HG02623 (cell line): ENCODE results near the gene CEP128.
A peak's percentile ranks its signal among the peaks of the same experiment; 100 is the strongest.

Experiments used
- ATAC-seq: cut with Tn5 transposase; IDR thresholded peaks from one replicate; pipeline ENCODE4 v1.9.1; 2021; ENCODE audit warnings: moderate library complexity; ENCODE audit not compliant: unreplicated experiment

CEP128 gene

GRCh38 chr14:80621701-80622100 is 319.8 kb downstream of the CEP128 start:
- peak; percentile 77 for ATAC-seq

GRCh38 chr14:80620434-80620833 is 321.1 kb downstream of the CEP128 start:
- no peak for ATAC-seq

DNA sequence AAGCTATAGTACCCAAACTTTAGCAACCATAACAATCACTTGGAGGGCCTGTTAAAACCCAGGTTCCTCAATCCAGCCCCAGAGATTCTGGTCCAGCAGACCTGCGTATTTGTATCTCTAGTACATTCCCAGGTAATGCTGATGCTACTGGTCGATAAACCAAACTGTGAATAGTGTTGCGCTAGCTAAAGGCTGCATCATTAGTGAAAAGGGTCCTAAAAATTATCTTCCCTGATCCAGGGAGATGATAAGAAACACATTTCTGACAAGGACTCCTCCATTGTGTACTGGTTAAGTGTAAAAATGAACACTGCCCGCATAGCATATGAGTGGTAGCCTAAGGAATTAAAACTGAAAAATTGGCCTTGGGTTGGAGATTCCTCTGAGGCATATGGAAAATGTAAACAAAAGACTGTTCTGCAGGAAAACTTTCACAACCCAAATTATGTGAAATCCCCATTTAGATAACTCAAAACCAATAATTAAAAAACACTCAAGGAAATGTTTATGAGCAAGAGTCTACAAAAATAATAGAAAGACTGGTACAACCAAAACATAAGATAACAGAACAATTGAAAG is 322.7 kb downstream of the CEP128 start:
- no peak for ATAC-seq

DNA sequence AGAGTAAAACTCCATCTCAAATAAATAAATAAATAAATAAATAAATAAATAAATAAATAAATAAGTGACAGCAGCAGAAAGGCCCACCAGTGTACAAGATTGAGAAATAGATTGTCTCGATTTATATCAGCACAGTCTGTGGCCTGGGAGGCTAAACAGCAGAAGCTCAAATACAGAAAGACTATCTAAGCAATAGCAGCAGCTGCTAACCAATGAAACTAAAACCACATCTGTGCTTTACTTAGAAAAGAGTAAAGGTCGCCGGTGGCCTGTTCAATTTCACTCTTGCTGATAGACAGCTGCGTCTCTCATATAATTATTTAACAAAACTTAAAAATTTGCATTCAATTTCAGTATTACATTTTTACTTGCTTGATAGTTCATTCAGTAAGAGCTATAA is 325.7 kb downstream of the CEP128 start:
- ATAC-seq, result peak; percentile 97

GRCh38 chr14:80609055-80609454 is 332.5 kb downstream of the CEP128 start:
- ATAC-seq, result no peak

GRCh38 chr14:80608563-80608962 is 333.0 kb downstream of the CEP128 start:
- ATAC-seq, result no peak

DNA sequence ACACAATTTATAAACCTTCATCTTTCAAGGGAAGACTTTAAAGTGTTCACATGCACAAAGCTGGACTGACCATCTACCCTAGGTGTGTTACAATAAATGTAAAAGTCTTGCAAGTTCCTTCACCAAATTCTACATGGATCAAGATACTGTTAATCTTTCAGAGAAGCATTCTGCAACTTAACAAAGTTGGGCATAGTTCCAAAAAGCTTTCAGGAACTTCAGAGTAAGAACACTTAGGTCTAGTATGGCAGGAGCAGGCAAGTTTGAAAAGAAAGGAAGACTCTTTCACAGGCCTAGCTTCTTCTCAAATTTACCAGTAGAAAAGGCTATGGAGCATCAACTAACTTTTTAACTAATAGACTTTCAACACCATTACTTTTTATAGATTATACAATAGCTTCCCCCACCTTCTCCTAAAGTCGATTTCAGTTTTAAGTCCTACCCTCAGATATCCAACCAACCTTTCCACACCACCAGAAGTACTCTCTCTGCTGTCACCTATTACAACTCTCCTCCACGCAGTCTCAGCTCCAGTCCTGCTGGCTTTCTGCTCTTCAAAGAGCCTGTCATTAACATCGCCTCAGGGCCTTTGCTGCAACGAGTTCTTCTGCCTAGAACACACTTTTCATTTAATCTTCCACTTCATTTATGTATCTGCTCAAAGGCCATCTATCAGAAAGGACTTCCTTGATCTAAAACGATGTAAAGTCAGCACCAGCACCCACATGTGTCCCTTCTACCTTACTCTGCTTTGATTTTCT is 333.9 kb downstream of the CEP128 start:
- ATAC-seq, result no peak

GRCh38 chr14:80606347-80606772 is 335.2 kb downstream of the CEP128 start:
- ATAC-seq, result no peak

DNA sequence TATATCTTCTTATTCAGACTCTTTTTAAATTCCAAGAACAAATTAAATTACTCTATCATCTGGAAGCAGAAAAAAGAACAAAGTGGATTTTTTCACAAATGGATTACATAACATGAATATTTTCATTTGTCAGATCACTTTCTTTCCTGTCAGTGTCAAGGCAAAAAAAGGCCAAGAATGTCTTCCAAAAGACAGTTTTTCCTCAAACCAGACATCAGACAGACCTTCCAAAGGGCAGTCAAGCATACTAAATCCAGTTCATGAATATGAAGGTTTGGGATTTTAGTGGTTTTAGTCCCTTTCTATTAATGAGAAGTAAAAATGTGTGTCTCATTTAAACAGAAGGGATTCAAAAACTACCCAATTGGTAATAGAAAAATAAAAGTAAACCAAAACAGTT is 336.0 kb downstream of the CEP128 start:
- ATAC-seq, result no peak

DNA sequence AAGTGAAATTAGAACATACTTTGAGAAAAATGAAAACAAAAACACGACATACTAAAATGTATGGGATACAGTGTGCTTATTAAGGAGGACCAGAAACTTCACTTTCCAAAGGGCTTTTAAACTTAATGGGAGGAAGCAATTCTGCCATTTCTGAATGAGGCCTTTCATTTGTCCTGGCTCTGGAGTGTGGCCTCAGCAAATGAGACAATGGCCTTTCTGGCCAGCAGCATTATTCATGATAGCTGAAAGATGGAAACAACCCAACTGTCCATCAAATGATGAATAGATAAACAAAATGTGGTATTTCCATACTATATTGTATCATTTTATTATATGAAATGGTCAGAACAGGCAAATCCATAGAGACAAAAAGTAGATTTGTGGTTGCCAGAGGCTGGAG is 338.6 kb downstream of the CEP128 start:
- no peak for ATAC-seq

DNA sequence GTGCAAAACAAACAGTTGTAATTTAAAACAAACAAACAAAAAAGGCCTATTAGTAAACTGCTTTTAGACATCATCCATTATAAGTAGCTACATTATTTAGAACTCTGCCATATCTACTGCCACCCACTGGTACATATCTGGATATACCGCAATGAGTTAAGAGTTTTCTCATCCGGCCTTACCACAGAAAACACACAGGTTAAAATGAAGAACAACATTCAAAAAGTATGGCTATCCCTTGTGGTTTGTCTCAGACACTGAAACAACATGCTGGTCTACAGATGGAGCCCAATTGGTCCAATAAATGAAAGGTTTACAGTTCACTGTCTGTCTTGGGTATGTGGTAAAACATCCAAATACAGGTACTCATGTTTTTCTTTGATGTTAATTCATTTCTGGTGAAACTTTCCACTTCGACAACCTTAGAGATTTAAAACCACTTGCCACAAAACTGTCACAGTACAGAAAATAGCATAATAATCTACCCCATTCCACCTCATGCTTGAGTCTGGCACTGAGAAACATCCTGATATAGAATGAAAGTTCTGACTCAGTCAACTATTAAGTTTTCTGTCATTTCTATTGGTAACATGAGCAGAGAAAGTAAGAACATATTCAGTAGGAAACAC is 354.3 kb downstream of the CEP128 start:
- peak; percentile 96 for ATAC-seq

DNA sequence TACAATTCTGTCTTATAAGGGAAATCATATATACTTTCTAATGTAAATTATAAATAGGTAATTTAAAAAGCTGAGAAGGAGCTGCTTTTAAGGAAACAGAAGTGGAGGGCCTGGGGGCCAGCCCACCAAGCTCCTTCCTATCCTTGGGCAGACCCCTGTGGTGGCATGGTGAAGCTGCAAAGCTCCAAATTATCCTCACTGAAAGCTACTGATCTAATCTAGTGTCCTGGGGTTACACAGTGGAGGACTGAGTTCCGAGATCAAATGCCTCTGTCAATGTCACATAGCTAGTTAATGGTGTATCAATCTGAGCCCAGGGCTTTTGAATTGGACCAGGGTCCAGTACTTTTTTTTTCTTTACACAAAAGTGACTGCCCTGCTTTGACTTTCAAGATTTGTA is 355.4 kb downstream of the CEP128 start:
- no peak for ATAC-seq

DNA sequence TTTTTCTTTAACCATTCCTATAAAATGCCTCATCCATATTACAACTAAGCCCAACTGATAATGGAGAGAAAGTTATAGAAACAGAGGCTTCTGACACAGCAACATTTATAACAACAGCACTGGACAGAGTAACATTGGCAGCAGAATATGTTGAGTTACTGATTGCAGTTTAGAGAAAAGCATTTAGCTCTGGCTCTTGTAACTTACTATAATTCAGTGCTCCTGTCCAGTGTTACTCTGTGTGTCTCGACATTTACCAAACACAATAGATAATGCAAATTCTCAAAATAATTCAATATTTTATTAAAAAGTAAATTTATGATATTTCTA is 356.1 kb downstream of the CEP128 start:
- ATAC-seq, result no peak

GRCh38 chr14:80584744-80585505 is 356.6 kb downstream of the CEP128 start:
- no peak for ATAC-seq

DNA sequence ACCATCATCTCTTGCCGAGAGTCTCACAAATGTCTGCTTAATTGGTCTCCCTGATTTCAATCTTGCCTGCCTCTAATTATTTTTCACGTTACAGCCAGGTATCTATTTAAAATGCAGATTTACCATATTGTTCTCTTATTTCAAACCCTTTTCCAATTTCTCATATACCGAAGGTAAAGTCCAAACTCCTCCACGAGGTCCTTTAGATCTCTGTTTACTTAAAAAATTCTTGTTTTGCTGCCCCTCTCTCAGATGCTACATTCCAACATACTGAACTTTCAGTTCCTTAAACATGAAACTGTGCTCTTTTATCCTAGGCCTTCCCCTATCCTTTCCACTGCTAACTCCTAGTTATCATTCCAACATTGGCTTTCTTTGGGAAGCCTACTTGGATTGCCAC is 363.9 kb downstream of the CEP128 start:
- ATAC-seq, result no peak

DNA sequence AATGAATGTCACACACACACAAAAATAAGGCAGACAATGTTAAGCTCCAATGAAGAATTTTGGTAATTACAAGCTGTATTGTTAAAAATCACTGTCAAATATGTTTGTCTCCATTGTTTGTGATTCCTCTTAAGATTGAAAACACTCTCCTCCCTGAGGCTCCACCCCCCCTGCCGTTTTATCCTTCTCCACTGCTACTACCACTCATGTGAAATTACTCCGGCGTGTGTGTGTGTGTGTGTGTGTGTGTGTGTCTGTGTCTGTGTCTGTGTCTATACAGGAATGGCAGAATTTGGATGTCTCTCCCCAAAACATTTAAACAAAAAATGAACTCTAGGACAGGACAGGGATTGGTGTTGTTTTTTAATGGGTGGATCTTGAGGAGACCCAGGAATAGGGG is 365.1 kb downstream of the CEP128 start:
- no peak for ATAC-seq

GRCh38 chr14:80575763-80576162 is 365.8 kb downstream of the CEP128 start:
- no peak for ATAC-seq

DNA sequence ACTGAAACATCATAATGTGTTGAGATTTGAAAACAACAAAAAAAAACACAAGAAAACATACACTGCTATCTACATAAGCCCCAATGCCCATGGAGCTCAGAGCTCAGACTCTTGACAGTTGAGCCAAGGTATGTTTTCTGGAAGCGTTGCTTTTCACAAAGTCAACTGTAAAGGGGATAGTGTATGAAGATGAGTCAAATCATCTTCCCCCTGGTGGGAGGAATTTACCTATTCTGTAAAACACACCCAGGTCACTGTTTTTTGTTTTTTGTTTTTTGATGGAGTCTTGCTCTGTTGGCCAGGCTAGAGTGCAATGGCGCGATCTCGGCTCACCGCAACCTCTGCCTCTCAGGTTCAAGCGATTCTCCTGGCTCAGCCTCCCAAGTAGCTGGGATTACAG is 368.9 kb downstream of the CEP128 start:
- ATAC-seq, result no peak

GRCh38 chr14:80570930-80571298 is 370.6 kb downstream of the CEP128 start:
- no peak for ATAC-seq

GRCh38 chr14:80567905-80568536 is 373.5 kb downstream of the CEP128 start:
- ATAC-seq, result no peak

DNA sequence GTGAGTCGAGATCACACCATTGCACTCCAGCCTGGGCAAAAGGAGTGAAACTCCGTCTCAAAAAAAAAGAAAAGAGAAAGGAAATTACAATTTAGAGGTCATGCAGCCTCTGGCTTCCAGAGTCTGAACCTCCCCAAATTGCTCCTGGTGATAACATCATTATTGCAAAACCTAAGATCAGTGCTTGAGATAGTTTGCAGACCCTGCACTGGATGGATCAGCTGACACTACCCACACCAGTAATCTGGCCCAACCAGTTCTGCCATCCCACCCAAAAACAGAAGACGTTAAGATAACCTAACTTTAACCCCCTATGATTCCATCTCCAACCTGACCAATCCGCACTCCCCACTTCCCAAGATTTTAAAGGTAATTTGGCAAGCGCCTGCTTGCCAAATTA is 376.5 kb downstream of the CEP128 start:
- ATAC-seq, result no peak
